K562 (cell line): ENCODE measurements around the gene PPIA. TPM values are rescaled to one million over a fixed set of nuclear protein-coding genes. Genes with fewer than 3 reads are reported as not detected.

Experiments
- ATAC-seq: fragments of 200-7000 bp; cut with Tn5 transposase; 3 replicates; pipeline ENCODE4 v1.9.1; 2020; ENCODE audit warnings: moderate library complexity
- BruUV-seq: library from RNA; stranded (reverse); fragments of 400-500 nt; replicated peaks from 2 replicates; lab custom pipeline; 2021; lab: Mats Ljungman, UMichigan
- CTCF ChIA-PET: fragments of 300-600 bp; formaldehyde crosslinking; extraction: SDS; loops from one replicate; lab custom pipeline; 2021; ENCODE audit warnings: low intra/inter-chr PET ratio; lab: Yijun Ruan, JAX
- POLR2A ChIA-PET: fragments of 300-600, 350-650 bp; sonication (Branson Sonifier 250); formaldehyde crosslinking; extraction: SDS; loops from one replicate; lab custom pipeline; 2021; ENCODE audit warnings: antibody characterized with exemption, inconsistent platforms; lab: Yijun Ruan, JAX
- DNase-seq, 4 experiments: peaks; one replicate each; pipeline versions ENCODE4 v3.0.0 to v3.0.0-alpha.2; 2011 to 2018; ENCODE audit warnings: low spot score in 3 of 4, mixed read lengths in 3 of 4; ENCODE audit errors: extremely low read depth in 1 of 4
- FAIRE-seq: peaks from 2 replicates; lab custom pipeline; 2011; peaks lifted over from hg19 to GRCh38; lab: Jason Lieb, UNC
- H2AFZ ChIP-seq: 2 replicates; pipeline ENCODE4 v1.6.0; 2011; ENCODE audit warnings: low read depth, low read length, control low read depth, inconsistent platforms
- H3K27ac ChIP-seq: fragments of 200-600 bp; 3 replicates; pipeline ENCODE4 v1.8.0; 2011; ENCODE audit warnings: low read depth, mild to moderate bottlenecking, control low read depth, inconsistent platforms, low read length, moderate library complexity, mixed read lengths; ENCODE audit errors: extremely low read depth
- H3K27me3 ChIP-seq, 2 experiments: fragments of 300-600 bp in 1 of 2; 2 replicates in 1 of 2; 3 replicates in 1 of 2; pipeline versions ENCODE4 v1.6.0 to v1.8.0; 2011; ENCODE audit warnings: inconsistent platforms in 2 of 2, low read length in 2 of 2, mild to moderate bottlenecking in 1 of 2, mixed read lengths in 1 of 2, moderate library complexity in 1 of 2; ENCODE audit not compliant: control insufficient read depth in 2 of 2, insufficient read depth in 2 of 2
- H3K36me3 ChIP-seq: fragments of 300-600 bp; 3 replicates; pipeline ENCODE4 v1.8.0; 2011; ENCODE audit warnings: mild to moderate bottlenecking, low read length, inconsistent platforms; ENCODE audit not compliant: control insufficient read depth, insufficient read depth
- H3K4me1 ChIP-seq, 2 experiments: fragments of 200-600 bp in 1 of 2; replicated peaks in 1 of 2; 2 replicates in 1 of 2; 3 replicates in 1 of 2; pipeline versions ENCODE4 v1.5.1 to v1.8.0; 2011; ENCODE audit warnings: inconsistent platforms in 2 of 2, low read length in 2 of 2, mild to moderate bottlenecking in 1 of 2, mixed read lengths in 1 of 2, moderate library complexity in 1 of 2; ENCODE audit not compliant: control insufficient read depth in 2 of 2, insufficient read depth in 2 of 2
- H3K4me2 ChIP-seq: 2 replicates; pipeline ENCODE4 v1.6.1; 2011; ENCODE audit warnings: low read length, control low read depth, inconsistent platforms, mixed read lengths; ENCODE audit not compliant: insufficient read depth
- H3K4me3 ChIP-seq: fragments of 200-600 bp; sonication (generic), shearing (Covaris generic); 2 replicates; pipeline ENCODE4 v1.5.1; 2016; ENCODE audit warnings: control low read depth, inconsistent platforms
- H3K79me2 ChIP-seq: fragments of 200-600 bp; 3 replicates; pipeline ENCODE4 v1.8.0; 2011; ENCODE audit warnings: low read length, inconsistent platforms; ENCODE audit not compliant: control insufficient read depth, insufficient read depth
- H3K9ac ChIP-seq, 2 experiments: 2 replicates each; pipeline versions ENCODE4 v1.6.0 to v1.6.1; 2011; ENCODE audit warnings: low read depth in 2 of 2, low read length in 2 of 2, control low read depth in 1 of 2, inconsistent platforms in 1 of 2, mild to moderate bottlenecking in 1 of 2, mixed read lengths in 1 of 2; ENCODE audit not compliant: insufficient read depth in 1 of 2
- H3K9me1 ChIP-seq: one replicate; pipeline ENCODE4 v1.6.0; 2011; ENCODE audit warnings: inconsistent platforms, mild to moderate bottlenecking, low read length, moderate library complexity; ENCODE audit not compliant: control insufficient read depth, insufficient read depth
- H3K9me3 ChIP-seq: replicated peaks from 2 replicates; pipeline ENCODE4 v1.5.1; 2011; ENCODE audit warnings: low read depth, low read length, inconsistent platforms; ENCODE audit not compliant: control insufficient read depth, insufficient read depth
- H4K20me1 ChIP-seq: replicated peaks from 2 replicates; pipeline ENCODE4 v1.6.1; 2011; ENCODE audit warnings: low read length, inconsistent platforms, mixed read lengths; ENCODE audit not compliant: control insufficient read depth, insufficient read depth
- ADNP ChIP-seq: fragments of 200-800 bp; sonication (Bioruptor generic); IDR thresholded peaks from 2 replicates; pipeline ENCODE4 v1.6.1; 2016; ENCODE audit warnings: missing genetic modification characterization, missing compliant biosample characterization
- CBFA2T3 ChIP-seq: fragments of 450-650 bp; IDR thresholded peaks from 2 replicates; pipeline ENCODE4 v1.6.1; 2017
- CCNT2 ChIP-seq: IDR thresholded peaks from 2 replicates; pipeline ENCODE4 v1.6.1; 2011; ENCODE audit warnings: borderline replicate concordance, low read depth, mild to moderate bottlenecking, moderate library complexity, mixed read lengths, low read length; ENCODE audit not compliant: insufficient read length; ENCODE audit errors: extremely low read depth
- HMGXB4 ChIP-seq: sonication (generic); formaldehyde crosslinking; IDR thresholded peaks from 2 replicates; pipeline ENCODE4 v1.8.1; 2023; ENCODE audit warnings: mild to moderate bottlenecking, missing genetic modification reagents
- KLF16 ChIP-seq: IDR thresholded peaks from 2 replicates; pipeline ENCODE4 v1.6.1; 2016; ENCODE audit warnings: antibody characterized with exemption
- MCM5 ChIP-seq: fragments of 450-650 bp; IDR thresholded peaks from 2 replicates; pipeline ENCODE4 v1.6.1; 2016; ENCODE audit warnings: low read depth
- MITF ChIP-seq: IDR thresholded peaks from 2 replicates; pipeline ENCODE4 v1.6.1; 2014; ENCODE audit warnings: antibody characterized with exemption
- NFIC ChIP-seq: fragments of 450-650 bp; IDR thresholded peaks from 2 replicates; pipeline ENCODE4 v1.6.1; 2017; ENCODE audit warnings: mild to moderate bottlenecking, inconsistent platforms
- RB1 ChIP-seq: fragments of 450-650 bp; IDR thresholded peaks from 2 replicates; pipeline ENCODE4 v1.6.1; 2017; ENCODE audit warnings: low read depth, mild to moderate bottlenecking
- SAFB2 ChIP-seq: fragments of 200-400 bp; formaldehyde crosslinking; IDR thresholded peaks from 2 replicates; pipeline ENCODE4 v1.6.1; 2018; ENCODE audit warnings: borderline replicate concordance, low read length, low read depth, moderate library complexity; ENCODE audit not compliant: severe bottlenecking
- TARDBP ChIP-seq: fragments of 450-650 bp; IDR thresholded peaks from 2 replicates; pipeline ENCODE4 v1.6.1; 2016
- ZBTB43 ChIP-seq: sonication (generic); formaldehyde crosslinking; IDR thresholded peaks from 2 replicates; pipeline ENCODE4 v1.8.0; 2023; ENCODE audit warnings: mild to moderate bottlenecking, missing genetic modification reagents
- ZNF232 ChIP-seq: sonication (generic); formaldehyde crosslinking; IDR thresholded peaks from 2 replicates; pipeline ENCODE4 v1.8.0; 2022; ENCODE audit warnings: mild to moderate bottlenecking, missing genetic modification reagents
- ZNF589 ChIP-seq: fragments of 200-800 bp; sonication (Bioruptor generic); IDR thresholded peaks from 2 replicates; pipeline ENCODE4 v1.6.1; 2016; ENCODE audit warnings: low read depth, missing genetic modification characterization, missing compliant biosample characterization
- WGBS: fragments of 100-300 bp; shearing (Covaris generic); methylation state at CpG from one replicate; pipeline ENCODE4 v1.1.6; 2016; ENCODE audit warnings: low coverage, mixed read lengths; ENCODE audit not compliant: insufficient coverage; ENCODE audit errors: missing lambda C conversion rate; 5-methylcytosine and 5-hydroxymethylcytosine counted together
- in situ Hi-C: fragments of 300-500 bp; cut with MboI; formaldehyde crosslinking; loops from 4 replicates; pipeline ENCODE4 v1.15.0; 2018; ENCODE audit warnings: inconsistent platforms, mixed read lengths
- intact Hi-C: fragments of 100-400 bp; cut with micrococcal nuclease; formaldehyde crosslinking; loops from 2 replicates; pipeline ENCODE4 v1.14.2; 2022
- polyA plus RNA-seq, 8 experiments: library from polyadenylated mRNA; depleted of rRNA in 4 of 8; stranded (reverse) in 5 of 8; unstranded in 3 of 8; fragments of >200 nt; fragmentation: Nextera tagmentation in 2 of 8; fragmentation: Illumina TruSeq in 1 of 8; extraction: Ambion mirVana in 2 of 8; extraction: Trizol in 1 of 8; gene quantifications; 2 replicates each; pipeline versions ENCODE4 v1.2.1 to v1.2.3, GENCODE V29; 2011 to 2014; ENCODE audit warnings: inconsistent platforms in 1 of 8, missing spikeins in 1 of 8
- total RNA-seq, 7 experiments: library from RNA; depleted of rRNA in 6 of 7; stranded (reverse); fragments of >200 nt in 6 of 7; fragmentation: Illumina TruSeq in 2 of 7; extraction: Trizol in 2 of 7; gene quantifications; 2 replicates each; pipeline versions ENCODE4 v1.2.1 to v1.2.3, GENCODE V29; 2011 to 2021; ENCODE audit warnings: low replicate concordance in 1 of 7

Gene PPIA
- total and polyA plus RNA-seq, 9 of the 15 experiments (the other 6 are each of a cell fraction or from before 2014, with no cell fraction given): 2,583 to 7,504 (median 3,973) TPM

GRCh38 chr7:44794331-44794730, 2.1 kb upstream of the PPIA start:
- Histone ChIP-seq H3K9ac (peak overlapping the region in 1 of 2 experiments; percentile 53; a peak in 1 of 4 replicates), H3K36me3 (peaks cover 21% of the 10 kb centered on the region), H3K27ac (no peak overlapping the region), H2AFZ (no peak overlapping the region), H3K4me1 (peaks cover 17 to 21% of the 10 kb centered on the region in 2 experiments; a peak in 4 of 5 replicates), H3K9me1 (no peaks in the 10 kb centered on the region), H3K4me3 (no peak overlapping the region), H4K20me1 (peaks cover 19% of the 10 kb centered on the region), H3K27me3 (no peaks in the 10 kb centered on the region), H3K79me2 (peaks cover 40% of the 10 kb centered on the region), H3K9me3 (no peaks in the 10 kb centered on the region), H3K4me2 (0 out of 2 replicates have a peak overlapping the region, but pooled peaks have one; percentile 2)
- BruUV-seq: no TSS peak
- 17% methylated on average over 3 of the region's 3 CpGs for WGBS
- no peak for ATAC-seq
- FAIRE-seq: no peak
- intact Hi-C loops (no loop called here), in situ Hi-C loops (no loop called here)
- TF ChIP-seq HMGXB4 (CRISPR knock-in tag) (no peak), ADNP (tag) (0 out of 2 replicates have a peak, but pooled peaks have one; percentile 16), TARDBP (no peak), MITF (no peak), MCM5 (no peak), CBFA2T3 (0 out of 2 replicates have a peak, but pooled peaks have one; percentile 5), CCNT2 (no peak), ZNF232 (CRISPR knock-in tag) (no peak), KLF16 (no peak), ZNF589 (CRISPR knock-in tag) (no peak), RB1 (no peak), SAFB2 (no peak), NFIC (peak; percentile 46), ZBTB43 (CRISPR knock-in tag) (no peak)
- ChIA-PET POLR2A (interaction anchor here (0.6 kb wide), 2 partner anchors 30 to 68 kb away, joined by 3 to 4 read pairs; no protein-coding TSS in a partner anchor), CTCF (no interaction called here)
- DNase-seq: no peak
